OCI-LY1 (cell line): ENCODE data around the gene PCBP2.
A peak's percentile ranks its signal among the peaks of the same experiment; 100 is the strongest.

Source experiments
- H2AFZ ChIP-seq: fragments of 200-600 bp; sonication (generic), shearing (Covaris generic); 2 replicates; pipeline ENCODE4 v1.6.0; 2014; ENCODE audit warnings: antibody characterized with exemption, mild to moderate bottlenecking, low read length
- H3F3A ChIP-seq: fragments of 200-600 bp; sonication (generic), shearing (Covaris generic); 2 replicates; pipeline ENCODE4 v1.6.0; 2014; ENCODE audit warnings: mild to moderate bottlenecking, antibody characterized with exemption, low read length, moderate library complexity; ENCODE audit not compliant: insufficient read depth
- H3K27ac ChIP-seq: fragments of 200-600 bp; sonication (generic); 2 replicates; pipeline ENCODE4 v1.5.1; 2014; ENCODE audit warnings: low read length, mixed run types, mild to moderate bottlenecking, low read depth; ENCODE audit not compliant: poor library complexity, severe bottlenecking
- H3K27me3 ChIP-seq: fragments of 200-600 bp; sonication (generic); 2 replicates; pipeline ENCODE4 v1.6.0; 2014; ENCODE audit warnings: antibody characterized with exemption, mild to moderate bottlenecking, low read length, moderate library complexity; ENCODE audit not compliant: insufficient read depth
- H3K36me3 ChIP-seq: fragments of 200-600 bp; sonication (generic); 2 replicates; pipeline ENCODE4 v1.6.1; 2014; ENCODE audit warnings: mild to moderate bottlenecking, antibody characterized with exemption, low read length, moderate library complexity, mixed read lengths; ENCODE audit not compliant: insufficient read depth
- H3K4me1 ChIP-seq: fragments of 200-600 bp; sonication (generic); 2 replicates; pipeline ENCODE4 v1.5.1; 2014; ENCODE audit warnings: mild to moderate bottlenecking, low read length, moderate library complexity; ENCODE audit not compliant: insufficient read depth, severe bottlenecking
- H3K4me2 ChIP-seq: fragments of 200-600 bp; sonication (generic), shearing (Covaris generic); 2 replicates; pipeline ENCODE4 v1.6.1; 2014; ENCODE audit warnings: low read length
- H3K4me3 ChIP-seq: fragments of 200-600 bp; sonication (generic); 2 replicates; pipeline ENCODE4 v1.5.1; 2014; ENCODE audit warnings: low read length, low read depth, mild to moderate bottlenecking, mixed read lengths; ENCODE audit not compliant: poor library complexity, severe bottlenecking
- H3K79me2 ChIP-seq: fragments of 200-600 bp; shearing (Covaris generic); 2 replicates; pipeline ENCODE4 v1.6.1; 2016; ENCODE audit warnings: mixed run types, low read length, mixed read lengths; ENCODE audit not compliant: insufficient read depth
- H3K9ac ChIP-seq: fragments of 200-600 bp; sonication (generic), shearing (Covaris generic); 2 replicates; pipeline ENCODE4 v1.6.1; 2014; ENCODE audit warnings: mild to moderate bottlenecking, low read length, mixed read lengths
- H3K9me2 ChIP-seq: fragments of 200-600 bp; sonication (generic), shearing (Covaris generic); 2 replicates; pipeline ENCODE4 v1.6.1; 2014; ENCODE audit warnings: low read depth, mild to moderate bottlenecking, low read length, mixed read lengths
- H3K9me3 ChIP-seq: fragments of 200-600 bp; shearing (Covaris generic); 2 replicates; pipeline ENCODE4 v1.6.1; 2014; ENCODE audit warnings: low read length, mixed read lengths
- H4K20me1 ChIP-seq: fragments of 200-600 bp; sonication (generic), shearing (Covaris generic); 2 replicates; pipeline ENCODE4 v1.6.0; 2016; ENCODE audit warnings: mild to moderate bottlenecking, low read length; ENCODE audit not compliant: insufficient read depth
- CTCF ChIP-seq: fragments of 200-600 bp; sonication (generic), shearing (Covaris generic); IDR thresholded peaks from 2 replicates; pipeline ENCODE4 v1.5.1; 2017; ENCODE audit warnings: mild to moderate bottlenecking, antibody characterized with exemption, low read length, moderate library complexity, mixed read lengths
- EZH2 ChIP-seq: fragments of 200-600 bp; sonication (generic), shearing (Covaris generic); IDR thresholded peaks from 2 replicates; pipeline ENCODE4 v1.8.0; 2017; ENCODE audit warnings: borderline replicate concordance, mixed run types, mild to moderate bottlenecking, antibody characterized with exemption, low read length, moderate library complexity, mixed read lengths

PCBP2 gene

GRCh38 chr12:53476769-53477209 is 24.9 kb downstream of the PCBP2 start:
- Histone ChIP-seq H3K27ac (no peak overlapping the region), H3K9me2 (no peaks in the 10 kb centered on the region), H3F3A (0 out of 2 replicates have a peak, but pooled peaks cover 4% of the 10 kb centered on the region), H3K9me3 (no peaks in the 10 kb centered on the region), H3K4me1 (no peaks in the 10 kb centered on the region), H4K20me1 (no peaks in the 10 kb centered on the region), H2AFZ (no peak overlapping the region), H3K36me3 (peaks cover 99% of the 10 kb centered on the region), H3K4me3 (no peak overlapping the region), H3K79me2 (0 out of 2 replicates have a peak, but pooled peaks cover 2% of the 10 kb centered on the region), H3K9ac (no peak overlapping the region), H3K27me3 (no peaks in the 10 kb centered on the region), H3K4me2 (no peak overlapping the region)
- TF ChIP-seq CTCF: peak; percentile 58
- no peak for TF ChIP-seq EZH2

GRCh38 chr12:53478865-53479264 is 27.0 kb downstream of the PCBP2 start:
- no peaks in the 10 kb centered on the region for H3K27me3 ChIP-seq
- no peak overlapping the region for H3K4me3 ChIP-seq
- peaks cover 99% of the 10 kb centered on the region for H3K36me3 ChIP-seq
- no peaks in the 10 kb centered on the region for H3K79me2 ChIP-seq
- no peaks in the 10 kb centered on the region for H3K4me1 ChIP-seq
- H4K20me1 ChIP-seq: no peaks in the 10 kb centered on the region
- no peak for TF ChIP-seq CTCF
- no peak for TF ChIP-seq EZH2
- no peaks in the 10 kb centered on the region for H3K9me3 ChIP-seq
- no peaks in the 10 kb centered on the region for H3K9me2 ChIP-seq
- H3F3A ChIP-seq: peaks cover 3% of the 10 kb centered on the region; the same call in 1 of the 2 replicates
- no peak overlapping the region for H3K27ac ChIP-seq
- H3K9ac ChIP-seq: no peak overlapping the region
- no peak overlapping the region for H2AFZ ChIP-seq
- H3K4me2 ChIP-seq: no peak overlapping the region

GRCh38 chr12:53479331-53479730 is 27.4 kb downstream of the PCBP2 start:
- no peak overlapping the region for H3K4me2 ChIP-seq
- no peak overlapping the region for H3K4me3 ChIP-seq
- TF ChIP-seq EZH2: no peak
- TF ChIP-seq CTCF: no peak
- H3K9me3 ChIP-seq: no peaks in the 10 kb centered on the region
- no peaks in the 10 kb centered on the region for H3K79me2 ChIP-seq
- H3K9ac ChIP-seq: no peak overlapping the region
- no peak overlapping the region for H2AFZ ChIP-seq
- peaks cover 7% of the 10 kb centered on the region; the same call in 1 of the 2 replicates for H3F3A ChIP-seq
- H3K9me2 ChIP-seq: no peaks in the 10 kb centered on the region
- no peaks in the 10 kb centered on the region for H3K27me3 ChIP-seq
- peaks cover 99% of the 10 kb centered on the region for H3K36me3 ChIP-seq
- H3K4me1 ChIP-seq: no peaks in the 10 kb centered on the region
- H4K20me1 ChIP-seq: no peaks in the 10 kb centered on the region
- no peak overlapping the region for H3K27ac ChIP-seq
